Fibroblast of lung (primary cell): ENCODE measurements around the gene LRRFIP1. TPM values are rescaled to one million over a fixed set of nuclear protein-coding genes. Genes with fewer than 3 reads are reported as not detected.

Experiments
- DNase-seq, 2 donors: peaks; one replicate each; pipeline versions ENCODE4 v3.0.0 to v3.0.0-alpha.2; 2010; ENCODE audit warnings: low read depth in 2 of 2
- H2AFZ ChIP-seq: 2 replicates; pipeline ENCODE4 v1.5.1; 2012; ENCODE audit warnings: low read length, control low read depth, inconsistent platforms
- H3K27ac ChIP-seq: 2 replicates; pipeline ENCODE4 v1.5.1; 2011; ENCODE audit warnings: low read length, control low read depth; ENCODE audit not compliant: insufficient read depth
- H3K27me3 ChIP-seq: 2 replicates; pipeline ENCODE4 v1.5.1; 2011; ENCODE audit warnings: mild to moderate bottlenecking, low read length; ENCODE audit not compliant: control insufficient read depth, insufficient read depth
- H3K36me3 ChIP-seq: 2 replicates; pipeline ENCODE4 v1.5.1; 2011; ENCODE audit warnings: low read length; ENCODE audit not compliant: control insufficient read depth, insufficient read depth
- H3K4me1 ChIP-seq: 2 replicates; pipeline ENCODE4 v1.5.1; 2011; ENCODE audit warnings: low read length; ENCODE audit not compliant: control insufficient read depth, insufficient read depth; ENCODE audit errors: extremely low read depth
- H3K4me2 ChIP-seq: 2 replicates; pipeline ENCODE4 v1.5.1; 2011; ENCODE audit warnings: low read length, control low read depth; ENCODE audit not compliant: insufficient read depth; ENCODE audit errors: extremely low read depth
- H3K4me3 ChIP-seq, 4 experiments: fragments of 200-600 bp in 1 of 4; sonication (generic) in 1 of 4; replicated peaks in 1 of 4; 2 replicates each; pipeline ENCODE4 v1.5.1; 2011 to 2016; ENCODE audit warnings: low read length in 4 of 4, low read depth in 3 of 4, mild to moderate bottlenecking in 3 of 4, control low read depth in 2 of 4, inconsistent platforms in 1 of 4, mixed read lengths in 1 of 4; ENCODE audit not compliant: insufficient read depth in 1 of 4; ENCODE audit errors: control extremely low read depth in 1 of 4
- H3K79me2 ChIP-seq: 2 replicates; pipeline ENCODE4 v1.5.1; 2012; ENCODE audit warnings: mild to moderate bottlenecking, low read length, inconsistent platforms; ENCODE audit not compliant: control insufficient read depth, insufficient read depth
- H3K9ac ChIP-seq: 2 replicates; pipeline ENCODE4 v1.5.1; 2011; ENCODE audit warnings: mild to moderate bottlenecking, low read length, control low read depth; ENCODE audit not compliant: insufficient read depth
- H3K9me3 ChIP-seq: 2 replicates; pipeline ENCODE4 v1.5.1; 2012; ENCODE audit warnings: low read depth, low read length; ENCODE audit not compliant: control insufficient read depth, insufficient read depth
- H4K20me1 ChIP-seq: 2 replicates; pipeline ENCODE4 v1.5.1; 2011; ENCODE audit warnings: low read length; ENCODE audit not compliant: control insufficient read depth, insufficient read depth; ENCODE audit errors: extremely low read depth
- CTCF ChIP-seq, 2 donors: IDR thresholded peaks in 1 of 2; conservative IDR thresholded peaks in 1 of 2; 1 replicate in 1 of 2; 2 replicates in 1 of 2; pipeline ENCODE4 v1.5.1; 2011 to 2012; ENCODE audit warnings: low read length in 2 of 2, control low read depth in 1 of 2, inconsistent platforms in 1 of 2, low read depth in 1 of 2, mild to moderate bottlenecking in 1 of 2
- EZH2 ChIP-seq: IDR thresholded peaks from 2 replicates; pipeline ENCODE4 v1.5.1; 2012; ENCODE audit warnings: low read length, control low read depth, mild to moderate bottlenecking; ENCODE audit errors: missing control alignments
- polyA plus RNA-seq, 2 donors: library from polyadenylated mRNA; depleted of rRNA in 1 of 2; stranded (reverse) in 1 of 2; unstranded in 1 of 2; fragments of >200 nt; gene quantifications; 2 replicates each; pipeline ENCODE4 v1.2.1, GENCODE V29; 2011 to 2012; ENCODE audit warnings: missing spikeins in 1 of 2
- total RNA-seq: library from RNA; depleted of rRNA; stranded (reverse); fragments of >200 nt; gene quantifications from 2 replicates; pipeline ENCODE4 v1.2.1, GENCODE V29; 2014

The LRRFIP1 gene
- total and polyA plus RNA-seq, 2 donors (not counting 1 experiment from before 2014, with no cell fraction given) = 58.1 to 113 TPM

GRCh38 chr2:237798236-237799059 is 171.1 kb downstream of the LRRFIP1 start, which contains the start of gene RBM44:
Gene RBM44 (plus strand): TSS chr2:237798779. CDS start chr2:237813610, 14,831 bp downstream.
- no peak within 1 kb of the TSS for H3K4me2 ChIP-seq

GRCh38 chr2:237799060-237799428 is 171.7 kb downstream of the LRRFIP1 start:
- Histone ChIP-seq H3K79me2 (no peaks in the 10 kb centered on the region), H3K4me1 (no peaks in the 10 kb centered on the region), H3K27me3 (no peaks in the 10 kb centered on the region)

More at GRCh38 chr2:237798236-237799059, 171.1 kb downstream of the LRRFIP1 start, which contains the start of gene RBM44:
- Histone ChIP-seq H3K9me3 (no peaks in the 10 kb centered on the region), H3K4me1 (no peaks in the 10 kb centered on the region), H3K36me3 (no peaks in the 10 kb centered on the region), H3K9ac (no peak within 1 kb of the TSS), H3K27ac (no peak within 1 kb of the TSS), H2AFZ (no peak within 1 kb of the TSS), H3K27me3 (no peaks in the 10 kb centered on the region), H3K4me3 (no peak within 1 kb of the TSS), H4K20me1 (no peaks in the 10 kb centered on the region), H3K79me2 (no peaks in the 10 kb centered on the region)
- no peak for DNase-seq
- TF ChIP-seq CTCF (conservative IDR thresholded peaks at IDR 0.05 in 1 of 2, IDR thresholded peaks at IDR 0.05 in 1 of 2; ENCODE audit: low read depth in 1 of 2, low read length in 2 of 2) = no peak
- TF ChIP-seq EZH2 = no peak

More at GRCh38 chr2:237799060-237799428, 171.7 kb downstream of the LRRFIP1 start:
- Histone ChIP-seq H3K4me2 (no peak overlapping the region), H3K27ac (no peak overlapping the region), H3K36me3 (no peaks in the 10 kb centered on the region), H2AFZ (no peak overlapping the region), H3K9ac (no peak overlapping the region), H3K4me3 (no peak overlapping the region), H3K9me3 (no peaks in the 10 kb centered on the region), H4K20me1 (no peaks in the 10 kb centered on the region)
- DNase-seq = no peak
- TF ChIP-seq EZH2 (no peak), CTCF (conservative IDR thresholded peaks at IDR 0.05 in 1 of 2, IDR thresholded peaks at IDR 0.05 in 1 of 2; ENCODE audit: low read depth in 1 of 2, low read length in 2 of 2) (no peak)
